ENCODE results near the gene TEC.

GRCh38 chr4:48175328-48175727, 94.3 kb downstream of the TEC start:
- TF ChIP-seq POLR2A (IDR thresholded peaks at IDR 0.05): no peak
- no peak for TF ChIP-seq CTCF (IDR thresholded peaks at IDR 0.05)

All from thyroid gland (tissue), 4 donors.